Neural progenitor cell (in vitro differentiated cells): ENCODE data around the gene ACOX3. TPM values are rescaled to one million over a fixed set of nuclear protein-coding genes. Genes with fewer than 3 reads are reported as not detected.

ENCODE experiments used
- DNase-seq: peaks from one replicate; pipeline ENCODE4 v3.0.0-alpha.2; 2016; ENCODE audit warnings: low spot score
- H2AFZ ChIP-seq: fragments of 200-600 bp; sonication (generic); replicated peaks from 2 replicates; pipeline ENCODE4 v1.6.1; 2016; ENCODE audit warnings: antibody characterized with exemption
- H3F3A ChIP-seq: fragments of 200-600 bp; sonication (generic); 2 replicates; pipeline ENCODE4 v1.6.1; 2016; ENCODE audit warnings: antibody characterized with exemption, low read depth
- H3K27ac ChIP-seq: fragments of 200-600 bp; sonication (generic); 2 replicates; pipeline ENCODE4 v1.5.1; 2016; ENCODE audit warnings: mild to moderate bottlenecking
- H3K27me3 ChIP-seq: fragments of 200-600 bp; sonication (generic); 2 replicates; pipeline ENCODE4 v1.6.1; 2016; ENCODE audit warnings: mild to moderate bottlenecking, moderate library complexity
- H3K36me3 ChIP-seq: fragments of 200-600 bp; sonication (generic); 2 replicates; pipeline ENCODE4 v1.5.1; 2016
- H3K4me1 ChIP-seq: fragments of 200-600 bp; sonication (generic); 2 replicates; pipeline ENCODE4 v1.6.1; 2016; ENCODE audit warnings: mixed run types
- H3K4me2 ChIP-seq: fragments of 200-600 bp; sonication (generic); 2 replicates; pipeline ENCODE4 v1.6.1; 2016
- H3K4me3 ChIP-seq: fragments of 200-600 bp; sonication (generic); 2 replicates; pipeline ENCODE4 v1.5.1; 2016
- H3K79me2 ChIP-seq: fragments of 200-600 bp; sonication (generic); 2 replicates; pipeline ENCODE4 v1.6.1; 2016; ENCODE audit warnings: low read depth
- H3K9ac ChIP-seq: fragments of 200-600 bp; sonication (generic); 2 replicates; pipeline ENCODE4 v1.6.1; 2016
- H3K9me3 ChIP-seq: fragments of 200-600 bp; sonication (generic); 2 replicates; pipeline ENCODE4 v1.5.1; 2016; ENCODE audit warnings: low read depth
- H4K20me1 ChIP-seq: fragments of 200-600 bp; sonication (generic); 2 replicates; pipeline ENCODE4 v1.6.1; 2016; ENCODE audit warnings: low read depth
- H3K27ac Mint-ChIP-seq: 3 replicates; pipeline ENCODE4 v1.8.0; 2021; ENCODE audit warnings: mixed read lengths
- H3K27me3 Mint-ChIP-seq: 2 replicates; pipeline ENCODE4 v1.8.0; 2022; ENCODE audit warnings: low read depth, mild to moderate bottlenecking, inconsistent platforms, moderate library complexity, mixed read lengths; ENCODE audit not compliant: insufficient read depth
- H3K36me3 Mint-ChIP-seq: 3 replicates; pipeline ENCODE4 v1.8.0; 2021; ENCODE audit warnings: mixed read lengths
- H3K4me1 Mint-ChIP-seq: 3 replicates; pipeline ENCODE4 v1.8.0; 2021; ENCODE audit warnings: mixed read lengths
- H3K4me3 Mint-ChIP-seq: 3 replicates; pipeline ENCODE4 v1.8.0; 2021; ENCODE audit warnings: mild to moderate bottlenecking, moderate library complexity, mixed read lengths
- H3K9me3 Mint-ChIP-seq: 3 replicates; pipeline ENCODE4 v1.8.0; 2020; ENCODE audit warnings: mixed read lengths
- EZH2 ChIP-seq: fragments of 200-600 bp; sonication (generic); IDR thresholded peaks from 2 replicates; pipeline ENCODE4 v1.6.1; 2017; ENCODE audit warnings: antibody characterized with exemption, mild to moderate bottlenecking, moderate library complexity
- EZH2phosphoT487 ChIP-seq: fragments of 200-600 bp; sonication (generic); IDR thresholded peaks from 2 replicates; pipeline ENCODE4 v1.6.1; 2017; ENCODE audit warnings: antibody characterized with exemption
- total RNA-seq: library from RNA; depleted of rRNA; stranded (reverse); fragments of >200 nt; gene quantifications from 2 replicates; pipeline ENCODE4 v1.2.3, GENCODE V29; 2015; ENCODE audit warnings: low replicate concordance
- TF ChIP-seq, protein P1 (sequence below): fragments of 200-600 bp; sonication (generic); IDR thresholded peaks from 2 replicates; pipeline ENCODE4 v1.5.1; 2017; ENCODE audit warnings: antibody characterized with exemption, mild to moderate bottlenecking

ACOX3 gene
- total RNA-seq, 1 donor from 2014 or later: 14.0 TPM

DNA sequence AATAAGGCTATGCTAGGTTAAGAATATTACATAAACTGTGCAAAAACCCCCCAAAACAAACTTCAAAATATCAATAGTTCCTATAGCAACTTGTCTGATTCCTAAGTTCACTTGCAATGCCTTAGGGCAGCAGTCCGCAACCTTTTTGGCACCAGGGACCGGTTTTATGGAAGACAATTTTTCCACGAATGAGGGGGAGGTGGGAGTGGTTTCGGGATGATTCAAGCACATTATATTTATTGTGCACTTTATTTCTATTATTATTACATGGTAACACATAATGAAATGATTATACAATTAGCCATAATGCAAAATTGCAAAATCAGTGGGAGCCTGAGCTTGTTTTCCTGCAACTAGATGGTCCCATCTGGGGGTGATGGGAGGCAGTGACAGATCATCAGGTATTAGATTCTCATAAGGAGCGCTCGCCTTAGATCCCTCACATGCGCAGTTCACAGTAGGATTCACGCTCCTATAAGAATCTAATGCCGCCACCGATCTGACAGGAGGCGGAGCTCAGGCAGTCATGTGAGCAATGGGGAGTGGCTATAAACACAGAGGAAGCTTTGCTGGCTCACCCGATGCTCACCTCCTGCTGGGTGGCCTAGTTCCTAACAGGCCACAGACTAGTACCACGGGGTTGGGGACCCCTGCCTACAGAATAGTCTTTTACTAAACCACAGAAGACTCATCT, 39.7 kb downstream of the ACOX3 start:
- H3K4me1 Mint-ChIP-seq: peaks cover 31% of the 10 kb centered on the region
- no peaks in the 10 kb centered on the region for H4K20me1 ChIP-seq
- no peak overlapping the region for H3K9ac ChIP-seq

DNA sequence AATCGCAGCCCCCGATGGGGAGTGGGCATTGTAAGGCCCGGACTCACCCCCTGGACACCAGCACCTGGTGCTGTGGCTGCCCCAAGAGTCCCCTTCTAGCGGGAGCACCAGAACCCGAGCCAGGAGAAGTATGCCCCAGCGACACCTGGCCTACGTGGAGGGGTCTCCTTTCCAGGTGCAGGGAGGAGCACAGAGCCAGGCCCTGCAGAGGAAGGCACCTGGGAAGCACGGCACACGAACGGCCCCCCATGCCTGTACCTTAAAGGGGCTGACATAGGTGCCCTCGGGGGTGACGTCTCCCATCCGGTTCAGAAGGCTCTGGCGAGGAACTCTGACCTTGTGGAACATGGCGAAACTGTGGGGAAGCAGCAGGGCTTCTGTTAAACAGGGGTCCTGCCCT, 41.2 kb downstream of the ACOX3 start:
- Histone ChIP-seq H3K9me3 (no peaks in the 10 kb centered on the region), H3K79me2 (no peaks in the 10 kb centered on the region), H3F3A (peaks cover 2% of the 10 kb centered on the region), H4K20me1 (no peaks in the 10 kb centered on the region), H2AFZ (no peak overlapping the region), H3K4me3 (no peak overlapping the region), H3K4me2 (no peak overlapping the region), H3K4me1 (peaks cover 6% of the 10 kb centered on the region), H3K9ac (no peak overlapping the region), H3K36me3 (no peaks in the 10 kb centered on the region), H3K27me3 (no peaks in the 10 kb centered on the region), H3K27ac (no peak overlapping the region)
- Mint-ChIP-seq H3K4me3 (no peak overlapping the region), H3K27me3 (peaks cover 7% of the 10 kb centered on the region), H3K36me3 (peaks cover 2% of the 10 kb centered on the region), H3K9me3 (no peaks in the 10 kb centered on the region), H3K4me1 (peaks cover 43% of the 10 kb centered on the region), H3K27ac (no peak overlapping the region)
- TF ChIP-seq, protein P1, sequence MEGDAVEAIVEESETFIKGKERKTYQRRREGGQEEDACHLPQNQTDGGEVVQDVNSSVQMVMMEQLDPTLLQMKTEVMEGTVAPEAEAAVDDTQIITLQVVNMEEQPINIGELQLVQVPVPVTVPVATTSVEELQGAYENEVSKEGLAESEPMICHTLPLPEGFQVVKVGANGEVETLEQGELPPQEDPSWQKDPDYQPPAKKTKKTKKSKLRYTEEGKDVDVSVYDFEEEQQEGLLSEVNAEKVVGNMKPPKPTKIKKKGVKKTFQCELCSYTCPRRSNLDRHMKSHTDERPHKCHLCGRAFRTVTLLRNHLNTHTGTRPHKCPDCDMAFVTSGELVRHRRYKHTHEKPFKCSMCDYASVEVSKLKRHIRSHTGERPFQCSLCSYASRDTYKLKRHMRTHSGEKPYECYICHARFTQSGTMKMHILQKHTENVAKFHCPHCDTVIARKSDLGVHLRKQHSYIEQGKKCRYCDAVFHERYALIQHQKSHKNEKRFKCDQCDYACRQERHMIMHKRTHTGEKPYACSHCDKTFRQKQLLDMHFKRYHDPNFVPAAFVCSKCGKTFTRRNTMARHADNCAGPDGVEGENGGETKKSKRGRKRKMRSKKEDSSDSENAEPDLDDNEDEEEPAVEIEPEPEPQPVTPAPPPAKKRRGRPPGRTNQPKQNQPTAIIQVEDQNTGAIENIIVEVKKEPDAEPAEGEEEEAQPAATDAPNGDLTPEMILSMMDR: no peak
- no peak for TF ChIP-seq EZH2phosphoT487
- no peak for TF ChIP-seq EZH2
- no peak for DNase-seq

More for the DNA sequence above, 39.7 kb downstream of the ACOX3 start:
- H3K79me2 ChIP-seq: no peaks in the 10 kb centered on the region
- no peak for DNase-seq
- H3K4me2 ChIP-seq: no peak overlapping the region
- TF ChIP-seq EZH2 (no peak), EZH2phosphoT487 (no peak)
- TF ChIP-seq, protein P1: no peak
- H3K9me3 Mint-ChIP-seq: peaks cover under 1% of the 10 kb centered on the region
- H3K27me3 Mint-ChIP-seq: peaks cover 12% of the 10 kb centered on the region
- H2AFZ ChIP-seq: no peak overlapping the region
- H3K36me3 Mint-ChIP-seq: peaks cover 9% of the 10 kb centered on the region
- no peaks in the 10 kb centered on the region for H3K9me3 ChIP-seq
- H3K27ac Mint-ChIP-seq: no peak overlapping the region
- no peaks in the 10 kb centered on the region for H3K4me1 ChIP-seq
- no peaks in the 10 kb centered on the region for H3F3A ChIP-seq
- no peak overlapping the region for H3K4me3 ChIP-seq
- no peaks in the 10 kb centered on the region for H3K27me3 ChIP-seq
- no peak overlapping the region for H3K27ac ChIP-seq
- no peaks in the 10 kb centered on the region for H3K36me3 ChIP-seq
- no peak overlapping the region for H3K4me3 Mint-ChIP-seq

DNA sequence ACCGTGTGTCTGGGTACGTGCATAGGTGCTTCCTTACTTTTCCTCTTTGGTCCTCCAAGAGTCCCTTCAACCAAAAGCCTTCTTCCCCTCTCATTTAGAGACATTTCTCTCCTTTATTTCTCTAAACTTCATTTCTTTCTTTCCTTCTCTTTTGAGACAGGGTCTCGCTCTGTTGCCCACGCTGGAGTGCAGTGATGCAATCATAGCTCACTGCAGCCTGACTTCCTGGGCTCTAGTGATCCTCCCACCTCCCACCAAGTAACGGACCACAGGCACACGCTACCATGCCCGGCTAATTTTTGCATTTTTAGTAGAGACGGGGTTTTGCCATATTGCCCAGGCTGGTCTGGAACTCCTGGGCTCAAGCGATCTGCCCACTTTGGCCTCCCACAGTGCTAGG, 42.2 kb downstream of the ACOX3 start:
- H3K79me2 ChIP-seq: no peaks in the 10 kb centered on the region
- no peak overlapping the region for H2AFZ ChIP-seq
- no peaks in the 10 kb centered on the region for H3K36me3 ChIP-seq
- H4K20me1 ChIP-seq: no peaks in the 10 kb centered on the region
- no peaks in the 10 kb centered on the region for H3K9me3 ChIP-seq
- peaks cover 13% of the 10 kb centered on the region for H3K4me1 ChIP-seq
- no peak overlapping the region for H3K4me3 Mint-ChIP-seq
- peaks cover 2% of the 10 kb centered on the region for H3K36me3 Mint-ChIP-seq
- DNase-seq: no peak
- H3K9ac ChIP-seq: no peak overlapping the region
- H3F3A ChIP-seq: peaks cover 10% of the 10 kb centered on the region
- H3K27me3 ChIP-seq: no peaks in the 10 kb centered on the region
- H3K4me1 Mint-ChIP-seq: peaks cover 50% of the 10 kb centered on the region
- no peak overlapping the region for H3K4me3 ChIP-seq
- no peak overlapping the region for H3K27ac ChIP-seq
- peaks cover 11% of the 10 kb centered on the region for H3K27me3 Mint-ChIP-seq
- H3K9me3 Mint-ChIP-seq: no peaks in the 10 kb centered on the region
- H3K27ac Mint-ChIP-seq: peak overlapping the region; percentile 14
- H3K4me2 ChIP-seq: no peak overlapping the region
- TF ChIP-seq, protein P1: no peak
- TF ChIP-seq EZH2 (no peak), EZH2phosphoT487 (no peak)
